GM10266 (cell line): ENCODE measurements around the gene TMEM120B.
A peak's percentile ranks its signal among the peaks of the same experiment; 100 is the strongest.
"Not testable (repeated sequence)": the region's sequence is repeated elsewhere in the genome, so short reads cannot be mapped to it uniquely, and the experiment has no call there.

Source experiments
- DNase-seq: peaks from one replicate; pipeline ENCODE4 v3.0.0; 2012; ENCODE audit errors: extremely low spot score
- TF ChIP-seq, protein P1 (sequence below): IDR thresholded peaks from 2 replicates; pipeline ENCODE4 v1.5.1; 2012; ENCODE audit warnings: mild to moderate bottlenecking, low read depth; ENCODE audit not compliant: control insufficient read depth, insufficient read depth; ENCODE audit errors: missing control alignments

The TMEM120B gene

DNA sequence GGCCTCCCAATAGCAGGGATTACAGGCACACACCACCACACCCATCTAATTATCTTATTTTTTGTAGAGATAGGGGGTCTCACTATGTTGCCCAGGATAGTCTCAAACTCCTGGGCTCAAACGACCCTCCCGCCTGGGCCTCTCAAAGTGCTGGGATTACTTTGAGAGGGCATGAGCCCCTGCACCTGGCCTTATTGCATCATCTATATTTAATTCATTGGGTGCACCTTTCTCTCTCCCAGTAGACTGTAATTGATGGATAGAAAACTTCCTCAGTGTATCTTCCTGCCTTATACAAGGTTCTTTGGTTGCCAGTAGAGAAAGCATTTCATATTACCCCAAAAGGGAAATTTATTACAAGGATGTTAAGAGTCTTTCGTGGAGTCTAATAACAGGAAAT lies 34.2 kb upstream of the TMEM120B start:
- DNase-seq, result no peak
- TF ChIP-seq, protein P1, sequence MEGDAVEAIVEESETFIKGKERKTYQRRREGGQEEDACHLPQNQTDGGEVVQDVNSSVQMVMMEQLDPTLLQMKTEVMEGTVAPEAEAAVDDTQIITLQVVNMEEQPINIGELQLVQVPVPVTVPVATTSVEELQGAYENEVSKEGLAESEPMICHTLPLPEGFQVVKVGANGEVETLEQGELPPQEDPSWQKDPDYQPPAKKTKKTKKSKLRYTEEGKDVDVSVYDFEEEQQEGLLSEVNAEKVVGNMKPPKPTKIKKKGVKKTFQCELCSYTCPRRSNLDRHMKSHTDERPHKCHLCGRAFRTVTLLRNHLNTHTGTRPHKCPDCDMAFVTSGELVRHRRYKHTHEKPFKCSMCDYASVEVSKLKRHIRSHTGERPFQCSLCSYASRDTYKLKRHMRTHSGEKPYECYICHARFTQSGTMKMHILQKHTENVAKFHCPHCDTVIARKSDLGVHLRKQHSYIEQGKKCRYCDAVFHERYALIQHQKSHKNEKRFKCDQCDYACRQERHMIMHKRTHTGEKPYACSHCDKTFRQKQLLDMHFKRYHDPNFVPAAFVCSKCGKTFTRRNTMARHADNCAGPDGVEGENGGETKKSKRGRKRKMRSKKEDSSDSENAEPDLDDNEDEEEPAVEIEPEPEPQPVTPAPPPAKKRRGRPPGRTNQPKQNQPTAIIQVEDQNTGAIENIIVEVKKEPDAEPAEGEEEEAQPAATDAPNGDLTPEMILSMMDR, result no peak

DNA sequence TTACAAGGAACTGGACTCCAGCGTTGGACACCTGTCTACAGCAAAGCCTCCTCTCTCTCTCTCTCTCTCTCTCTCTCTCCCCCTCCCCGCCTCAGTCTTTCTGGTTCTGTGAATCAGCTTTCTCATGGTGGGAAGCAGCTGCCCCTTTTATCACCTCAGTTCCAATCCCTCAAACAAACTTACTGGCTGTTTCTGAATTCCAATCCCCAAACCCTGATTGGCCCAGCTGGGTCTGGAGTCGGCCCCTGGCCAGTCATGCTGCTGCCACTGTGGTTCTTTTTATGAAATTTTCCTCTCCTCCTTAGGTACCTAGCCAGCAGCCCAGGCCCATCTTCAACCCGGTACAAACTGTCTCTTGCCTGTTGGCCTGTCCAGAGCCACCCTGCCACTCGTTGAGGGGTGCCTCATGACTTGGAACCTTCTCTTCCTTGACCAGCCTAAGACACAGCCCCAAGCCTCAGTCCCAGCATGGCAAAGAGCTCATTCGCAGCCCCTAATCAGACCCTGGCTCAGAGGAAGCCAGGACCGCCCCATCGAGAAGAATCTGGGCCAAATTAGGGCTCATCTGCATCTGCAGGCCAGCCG lies 33.7 kb upstream of the TMEM120B start:
- TF ChIP-seq, protein P1, result no peak
- no peak for DNase-seq

DNA sequence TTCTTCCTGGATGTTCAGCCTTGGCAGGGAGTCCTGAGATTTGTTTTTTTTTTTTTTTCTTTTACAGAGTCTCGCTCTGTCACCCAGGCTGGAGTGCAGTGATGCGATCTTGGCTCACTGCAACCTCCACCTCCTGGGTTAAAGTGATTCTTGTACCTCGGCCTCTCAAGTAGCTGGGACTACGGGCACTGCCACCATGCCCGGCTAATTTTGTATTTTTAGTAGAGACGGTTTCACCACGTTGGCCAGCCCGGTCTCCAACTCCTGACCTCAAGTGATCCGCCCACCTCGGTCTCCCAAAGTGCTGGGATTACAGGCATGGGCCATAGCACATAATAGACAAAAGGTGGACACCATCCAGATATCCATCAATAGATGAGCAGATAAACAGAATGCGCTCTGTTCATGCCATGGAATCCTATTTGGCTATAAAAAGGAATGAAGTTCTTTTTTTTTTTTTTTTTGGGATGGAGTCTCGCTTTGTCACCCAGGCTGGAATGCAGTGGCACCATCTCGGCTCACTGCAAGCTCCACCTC lies 32.8 kb upstream of the TMEM120B start:
- not testable (repeated sequence) for DNase-seq

DNA sequence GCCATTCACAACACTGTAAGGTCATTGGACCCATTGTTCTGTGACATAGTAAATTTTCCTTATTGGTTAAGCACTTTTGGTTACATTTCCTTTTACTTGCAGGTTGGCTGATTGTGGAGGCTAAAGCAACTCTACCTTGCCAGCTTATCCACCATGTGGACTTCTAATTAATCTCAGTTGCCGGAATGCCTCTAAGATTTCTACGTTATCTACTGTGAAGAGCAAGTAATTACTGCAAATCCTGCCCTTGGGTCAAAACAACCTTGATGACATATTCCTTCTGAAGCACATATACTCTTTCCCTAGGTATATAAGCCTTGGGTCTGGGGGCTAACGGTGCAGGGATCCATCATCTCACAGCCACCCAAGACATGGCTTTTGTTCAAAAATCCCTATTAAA lies 23.6 kb upstream of the TMEM120B start:
- TF ChIP-seq, protein P1, result no peak
- no peak for DNase-seq

DNA sequence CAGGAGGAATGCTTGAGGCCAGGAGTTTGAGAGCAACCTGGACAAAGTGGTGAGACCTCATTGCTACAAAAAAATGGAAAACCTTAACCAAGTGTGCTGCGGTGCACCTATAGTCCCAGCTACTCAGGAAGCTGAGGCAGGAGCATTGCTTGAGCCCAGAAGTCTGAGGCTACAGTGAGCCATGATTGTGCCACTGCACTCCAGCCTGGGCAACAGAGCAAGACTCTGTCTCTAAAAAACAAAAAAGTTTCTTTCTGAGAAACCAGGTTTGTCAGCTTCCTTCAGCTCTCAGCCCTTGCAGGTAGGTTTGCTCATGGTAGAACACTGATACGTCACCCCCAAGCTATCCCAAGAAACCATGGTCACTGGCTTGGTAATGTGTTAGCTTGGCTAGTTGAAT lies 23.1 kb upstream of the TMEM120B start:
- DNase-seq, result no peak
- TF ChIP-seq, protein P1, result no peak

DNA sequence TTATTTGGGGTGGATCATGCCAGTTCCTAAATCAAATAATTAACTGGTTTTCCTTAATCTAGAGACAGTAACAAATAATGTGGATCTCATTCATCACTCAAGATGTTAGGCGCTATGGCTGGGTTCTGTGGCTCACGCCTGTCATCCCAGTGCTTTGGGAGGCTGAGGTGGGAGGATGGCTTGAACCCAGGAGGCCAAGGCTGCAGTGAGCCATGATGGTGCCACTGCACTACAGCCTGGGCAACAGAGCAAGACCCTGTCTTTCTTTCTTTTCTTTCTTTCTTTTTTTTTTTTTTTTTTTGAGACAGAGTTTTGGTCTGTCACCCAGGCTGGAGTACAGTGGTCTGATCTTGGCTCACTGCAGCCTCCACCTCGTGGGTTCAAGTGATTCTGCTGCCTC lies 19.8 kb upstream of the TMEM120B start:
- DNase-seq, result not testable (repeated sequence)

DNA sequence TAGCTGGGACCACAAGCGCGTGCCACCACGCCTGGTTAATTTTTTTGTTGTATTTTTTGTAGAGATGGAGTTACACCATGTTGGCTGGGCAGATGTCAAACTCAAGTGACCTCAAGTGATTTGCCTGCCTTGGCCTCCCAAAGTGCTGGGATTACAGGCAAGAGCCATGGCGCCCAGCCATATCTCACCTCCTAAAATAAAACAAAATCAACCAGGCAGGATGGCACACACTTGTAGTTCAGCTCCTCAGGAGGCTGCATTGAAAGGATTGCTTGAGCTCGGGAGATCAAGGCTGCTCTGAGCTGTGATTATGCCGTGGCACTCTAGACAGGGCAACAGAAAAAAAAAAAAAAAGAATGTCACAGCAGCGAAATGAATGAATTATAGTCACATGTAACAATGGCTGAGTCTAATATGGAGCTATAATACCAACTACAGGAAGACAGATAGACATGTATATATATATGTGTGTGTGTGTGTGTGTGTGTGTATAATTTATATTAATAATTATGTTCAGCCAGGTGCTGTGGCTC lies 19.3 kb upstream of the TMEM120B start:
- DNase-seq, result no peak
- TF ChIP-seq, protein P1, result no peak

DNA sequence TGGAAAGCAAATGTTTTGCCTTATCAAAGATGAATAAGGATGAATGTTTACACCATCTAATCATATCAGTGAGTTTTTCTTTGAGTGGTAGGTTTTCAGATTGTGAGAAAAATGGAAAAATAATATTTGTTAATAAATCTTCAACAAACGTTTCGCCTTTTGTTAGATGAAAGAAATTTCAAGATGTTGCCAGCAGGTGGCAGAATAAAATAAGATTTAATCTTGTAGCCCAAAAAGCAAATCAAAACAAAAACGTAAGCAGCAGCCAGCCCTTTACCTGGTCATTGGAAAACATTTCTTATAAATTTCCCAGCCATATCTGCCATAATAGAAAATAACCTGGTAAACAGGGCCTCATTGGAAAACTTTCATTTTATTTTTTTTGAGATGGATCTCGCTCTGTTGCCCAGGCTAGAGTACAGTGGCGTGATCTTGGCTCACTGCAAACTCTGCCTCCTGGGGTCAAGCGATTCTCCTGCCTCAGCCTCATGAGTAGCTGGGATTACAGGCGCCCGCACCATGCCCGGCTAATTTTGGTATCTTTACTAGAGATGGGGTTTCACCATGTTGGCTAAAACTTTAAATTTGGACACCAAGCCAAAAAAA lies 15.4 kb upstream of the TMEM120B start:
- TF ChIP-seq, protein P1, result peak; percentile 31
- DNase-seq, result peak; percentile 47

DNA sequence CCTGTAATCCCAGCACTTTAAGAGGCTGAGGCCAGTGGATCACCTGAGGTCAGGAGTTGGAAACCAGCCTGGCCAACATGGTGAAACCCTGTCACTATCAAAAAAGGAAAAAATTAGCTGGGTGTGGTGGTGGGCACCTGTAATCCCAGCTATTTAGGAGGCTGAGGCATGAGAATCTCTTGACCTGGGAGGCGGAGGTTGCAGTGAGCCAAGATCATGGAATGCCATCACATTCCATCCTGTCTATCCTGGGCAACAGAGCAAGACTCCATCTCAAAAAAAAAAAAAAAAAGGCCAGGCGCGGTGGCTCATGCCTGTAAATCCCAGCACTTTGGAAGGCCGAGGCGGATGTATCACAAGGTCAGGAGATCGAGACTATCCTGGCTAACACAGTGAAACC lies 14.7 kb upstream of the TMEM120B start:
- not testable (repeated sequence) for DNase-seq
